ENCODE results near the gene TMEM132D. TPM values are rescaled to one million over a fixed set of nuclear protein-coding genes. Genes with fewer than 3 reads are reported as not detected.

Gene TMEM132D
- total RNA-seq, 2 experiments from 2014 or later: not detected

DNA sequence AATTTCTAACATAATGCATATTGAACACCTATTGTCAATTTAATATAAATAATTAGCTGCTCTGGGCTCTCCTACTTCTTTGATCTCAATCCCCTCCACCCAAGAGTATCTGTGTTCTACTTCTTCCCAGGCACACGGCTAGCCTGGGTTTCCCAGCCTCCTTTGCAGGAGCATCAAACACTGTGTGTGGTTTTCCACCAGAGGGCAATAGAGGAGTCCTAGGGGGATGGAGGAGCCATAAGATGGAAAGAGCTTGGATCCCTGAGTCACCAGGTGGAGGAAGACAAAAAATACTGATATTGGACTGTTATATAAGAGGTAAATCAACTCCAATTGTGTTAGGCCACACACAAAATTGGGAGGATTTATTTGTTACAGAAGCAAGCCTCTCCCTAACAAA, 716.9 kb downstream of the TMEM132D start:
- no peaks in the 10 kb centered on the region for H3K4me1 ChIP-seq (ENCODE audit: insufficient read depth, low read length, poor library complexity, severe bottlenecking)
- POLR2A ChIA-PET: no interaction called here
- H3K27ac ChIP-seq (ENCODE audit: low read depth, low read length, poor library complexity, severe bottlenecking): no peak overlapping the region
- H3K4me3 ChIP-seq (ENCODE audit: low read depth, low read length, poor library complexity, severe bottlenecking): no peak overlapping the region
- BruUV-seq (replicated peaks): no TSS peak
- DNase-seq (ENCODE audit: low spot score): peak; percentile 1
- H4K20me1 ChIP-seq (ENCODE audit: insufficient read depth, low read length): no peaks in the 10 kb centered on the region
- TF ChIP-seq, protein P1, sequence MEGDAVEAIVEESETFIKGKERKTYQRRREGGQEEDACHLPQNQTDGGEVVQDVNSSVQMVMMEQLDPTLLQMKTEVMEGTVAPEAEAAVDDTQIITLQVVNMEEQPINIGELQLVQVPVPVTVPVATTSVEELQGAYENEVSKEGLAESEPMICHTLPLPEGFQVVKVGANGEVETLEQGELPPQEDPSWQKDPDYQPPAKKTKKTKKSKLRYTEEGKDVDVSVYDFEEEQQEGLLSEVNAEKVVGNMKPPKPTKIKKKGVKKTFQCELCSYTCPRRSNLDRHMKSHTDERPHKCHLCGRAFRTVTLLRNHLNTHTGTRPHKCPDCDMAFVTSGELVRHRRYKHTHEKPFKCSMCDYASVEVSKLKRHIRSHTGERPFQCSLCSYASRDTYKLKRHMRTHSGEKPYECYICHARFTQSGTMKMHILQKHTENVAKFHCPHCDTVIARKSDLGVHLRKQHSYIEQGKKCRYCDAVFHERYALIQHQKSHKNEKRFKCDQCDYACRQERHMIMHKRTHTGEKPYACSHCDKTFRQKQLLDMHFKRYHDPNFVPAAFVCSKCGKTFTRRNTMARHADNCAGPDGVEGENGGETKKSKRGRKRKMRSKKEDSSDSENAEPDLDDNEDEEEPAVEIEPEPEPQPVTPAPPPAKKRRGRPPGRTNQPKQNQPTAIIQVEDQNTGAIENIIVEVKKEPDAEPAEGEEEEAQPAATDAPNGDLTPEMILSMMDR (conservative IDR thresholded peaks at IDR 0.05; ENCODE audit: low read length): peak; percentile 52
- no peak for TF ChIP-seq EZH2phosphoT487 (IDR thresholded peaks at IDR 0.05; ENCODE audit: borderline replicate concordance, low read depth, low read length)
- no peaks in the 10 kb centered on the region for H3K9me2 ChIP-seq (ENCODE audit: insufficient read depth, low read length)
- H3K79me2 ChIP-seq (ENCODE audit: insufficient read depth, low read depth, low read length): no peaks in the 10 kb centered on the region
- H3K36me3 ChIP-seq (ENCODE audit: insufficient read depth, low read length): no peaks in the 10 kb centered on the region
- H3K9me3 ChIP-seq (ENCODE audit: low read length): no peaks in the 10 kb centered on the region
- CTCF ChIA-PET (ENCODE audit: unreplicated experiment): no interaction called here
- H2AFZ ChIP-seq (ENCODE audit: low read length): no peak overlapping the region
- H3K4me2 ChIP-seq (ENCODE audit: low read length): no peak overlapping the region
- intact Hi-C loops (cut with micrococcal nuclease; ENCODE audit: unreplicated experiment): no loop called here

DNA sequence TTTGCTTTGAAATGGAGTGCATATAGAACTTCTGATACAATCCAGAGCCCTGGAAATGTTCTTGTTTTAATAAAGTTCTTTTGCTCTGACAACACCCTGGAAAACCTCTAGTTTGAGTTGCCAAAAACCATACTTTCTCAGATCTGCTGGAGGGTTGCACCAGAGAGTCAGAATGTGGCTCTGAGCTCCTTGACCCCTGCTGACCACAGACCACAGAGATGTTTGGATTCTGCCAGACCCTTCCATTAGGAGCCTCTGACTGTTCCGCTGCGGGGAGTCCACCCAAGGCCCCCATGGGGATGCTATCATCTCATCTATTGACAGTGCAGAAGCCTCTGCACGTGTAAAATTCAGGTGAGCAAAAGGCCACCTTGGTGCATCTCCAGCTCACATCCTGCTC, 718.0 kb downstream of the TMEM132D start:
- H2AFZ ChIP-seq (ENCODE audit: low read length): no peak overlapping the region
- H4K20me1 ChIP-seq (ENCODE audit: insufficient read depth, low read length): no peaks in the 10 kb centered on the region
- H3K9me3 ChIP-seq (ENCODE audit: low read length): no peaks in the 10 kb centered on the region
- DNase-seq (ENCODE audit: low spot score): no peak
- no peak overlapping the region for H3K27ac ChIP-seq (ENCODE audit: low read depth, low read length, poor library complexity, severe bottlenecking)
- no peak for TF ChIP-seq EZH2phosphoT487 (IDR thresholded peaks at IDR 0.05; ENCODE audit: borderline replicate concordance, low read depth, low read length)
- TF ChIP-seq, protein P1 (conservative IDR thresholded peaks at IDR 0.05; ENCODE audit: low read length): no peak
- no peak overlapping the region for H3K4me3 ChIP-seq (ENCODE audit: low read depth, low read length, poor library complexity, severe bottlenecking)
- H3K9me2 ChIP-seq (ENCODE audit: insufficient read depth, low read length): no peaks in the 10 kb centered on the region
- no peaks in the 10 kb centered on the region for H3K79me2 ChIP-seq (ENCODE audit: insufficient read depth, low read depth, low read length)
- no peaks in the 10 kb centered on the region for H3K36me3 ChIP-seq (ENCODE audit: insufficient read depth, low read length)
- ChIA-PET CTCF (ENCODE audit: unreplicated experiment) (no interaction called here), POLR2A (no interaction called here)
- intact Hi-C loops (cut with micrococcal nuclease; ENCODE audit: unreplicated experiment): no loop called here
- BruUV-seq (replicated peaks): no TSS peak
- H3K4me1 ChIP-seq (ENCODE audit: insufficient read depth, low read length, poor library complexity, severe bottlenecking): no peaks in the 10 kb centered on the region
- no peak overlapping the region for H3K4me2 ChIP-seq (ENCODE audit: low read length)

DNA sequence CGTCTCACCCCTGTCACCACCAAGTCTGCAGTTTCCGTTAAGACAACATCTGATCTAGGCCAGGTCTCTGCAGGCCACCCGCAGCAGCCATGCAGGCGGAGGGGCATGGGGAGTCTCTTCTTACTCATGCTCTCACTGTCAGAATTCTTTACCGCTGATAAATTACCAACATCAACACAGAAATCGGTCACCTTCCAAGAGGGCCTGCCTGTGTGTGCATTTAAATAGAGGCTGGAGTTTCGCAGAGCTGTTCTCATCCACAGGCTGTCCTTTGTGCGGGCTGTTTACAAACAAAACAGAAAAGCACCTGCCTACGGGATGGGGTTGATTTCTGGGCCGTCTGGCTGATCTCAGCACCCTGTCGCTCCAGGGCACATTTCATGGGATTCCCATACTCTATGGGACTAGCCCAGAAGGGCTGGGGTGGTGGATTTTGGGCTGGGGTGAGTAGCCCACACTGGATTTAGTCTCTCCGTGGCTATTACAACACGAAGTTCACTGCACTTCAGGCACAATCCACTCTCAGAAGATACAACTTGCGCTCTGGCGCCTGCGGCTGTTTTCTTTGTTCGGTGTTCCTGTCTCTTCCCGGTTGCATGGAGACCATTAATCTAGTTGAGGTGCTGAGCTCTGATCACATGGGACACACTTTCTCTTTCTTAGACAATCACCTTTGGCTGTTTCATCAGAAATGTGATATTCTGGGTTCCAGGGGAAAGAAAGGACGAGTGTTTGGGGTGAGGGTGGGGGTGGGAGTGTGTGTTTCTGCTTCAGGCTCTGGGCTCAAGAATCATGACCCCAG, 719.5 kb downstream of the TMEM132D start:
- H3K4me2 ChIP-seq (ENCODE audit: low read length): no peak overlapping the region
- BruUV-seq (replicated peaks): no TSS peak
- DNase-seq (ENCODE audit: low spot score): no peak
- no peaks in the 10 kb centered on the region for H3K4me1 ChIP-seq (ENCODE audit: insufficient read depth, low read length, poor library complexity, severe bottlenecking)
- CTCF ChIA-PET (ENCODE audit: unreplicated experiment): no interaction called here
- no peaks in the 10 kb centered on the region for H4K20me1 ChIP-seq (ENCODE audit: insufficient read depth, low read length)
- intact Hi-C loops (cut with micrococcal nuclease; ENCODE audit: unreplicated experiment): no loop called here
- no peaks in the 10 kb centered on the region for H3K9me2 ChIP-seq (ENCODE audit: insufficient read depth, low read length)
- no peaks in the 10 kb centered on the region for H3K9me3 ChIP-seq (ENCODE audit: low read length)
- H3K27ac ChIP-seq (ENCODE audit: low read depth, low read length, poor library complexity, severe bottlenecking): no peak overlapping the region
- no peaks in the 10 kb centered on the region for H3K36me3 ChIP-seq (ENCODE audit: insufficient read depth, low read length)
- no peak for TF ChIP-seq EZH2phosphoT487 (IDR thresholded peaks at IDR 0.05; ENCODE audit: borderline replicate concordance, low read depth, low read length)
- TF ChIP-seq, protein P1 (conservative IDR thresholded peaks at IDR 0.05; ENCODE audit: low read length): no peak
- H3K79me2 ChIP-seq (ENCODE audit: insufficient read depth, low read depth, low read length): no peaks in the 10 kb centered on the region
- no peak overlapping the region for H2AFZ ChIP-seq (ENCODE audit: low read length)
- no peak overlapping the region for H3K4me3 ChIP-seq (ENCODE audit: low read depth, low read length, poor library complexity, severe bottlenecking)
- POLR2A ChIA-PET: no interaction called here

Data from OCI-LY7 (cell line).